Urothelium cell line (cell line): ENCODE measurements around the gene RMDN3.

Experiments used
- DNase-seq: peaks from one replicate; pipeline ENCODE4 v3.0.0; 2011; ENCODE audit warnings: low spot score, mixed read lengths
- FAIRE-seq: peaks from 2 replicates; lab custom pipeline; 2011; peaks lifted over from hg19 to GRCh38; lab: Jason Lieb, UNC

The RMDN3 gene

GRCh38 chr15:40773496-40773895 is 18.4 kb upstream of the RMDN3 start:
- no peak for DNase-seq
- no peak for FAIRE-seq

GRCh38 chr15:40772014-40772413 is 17.0 kb upstream of the RMDN3 start:
- FAIRE-seq, result no peak
- DNase-seq, result no peak

GRCh38 chr15:40771242-40771641 is 16.2 kb upstream of the RMDN3 start:
- FAIRE-seq, result no peak
- DNase-seq, result no peak

GRCh38 chr15:40770147-40770721 is 15.2 kb upstream of the RMDN3 start:
- no peak for FAIRE-seq
- no peak for DNase-seq

- DNase-seq, result peak; percentile 86
- peak; percentile 67 for FAIRE-seq
These were observed 14.5 kb upstream of the RMDN3 start, which contains the start of gene C15orf62 for GRCh38 chr15:40769274-40770146. TSS of gene C15orf62 (plus strand) at chr15:40769980. CDS start at chr15:40770496, 516 bp downstream.

GRCh38 chr15:40768521-40769273 is 13.6 kb upstream of the RMDN3 start:
- FAIRE-seq, result no peak
- no peak for DNase-seq

GRCh38 chr15:40767838-40768500 is 12.9 kb upstream of the RMDN3 start:
- no peak for DNase-seq
- no peak for FAIRE-seq

GRCh38 chr15:40766906-40767837 is 12.1 kb upstream of the RMDN3 start:
- FAIRE-seq (no peak), DNase-seq (peak; percentile 70)

- DNase-seq (no peak), FAIRE-seq (no peak)
These were observed 11.3 kb upstream of the RMDN3 start for GRCh38 chr15:40766194-40766815.

GRCh38 chr15:40764629-40765103 is 9.6 kb upstream of the RMDN3 start:
- FAIRE-seq (no peak), DNase-seq (no peak)

GRCh38 chr15:40763801-40764628 is 9.0 kb upstream of the RMDN3 start, which contains the start of gene GCHFR:
TSS of gene GCHFR (plus strand) at chr15:40764068. CDS start at chr15:40764181, 113 bp downstream.
- FAIRE-seq, result no peak
- DNase-seq, result no peak

- no peak for DNase-seq
- no peak for FAIRE-seq
These were observed 8.1 kb upstream of the RMDN3 start for GRCh38 chr15:40762919-40763800.

- DNase-seq (no peak), FAIRE-seq (no peak)
These were observed 4.9 kb upstream of the RMDN3 start for GRCh38 chr15:40759961-40760360.

- DNase-seq, result no peak
- FAIRE-seq, result no peak
These were observed 1.9 kb upstream of the RMDN3 start for GRCh38 chr15:40756938-40757337.

GRCh38 chr15:40755812-40756208 is 756 bp upstream of the RMDN3 start:
- DNase-seq, result no peak
- no peak for FAIRE-seq

- DNase-seq, result no peak
- no peak for FAIRE-seq
These were observed 526 bp downstream of the RMDN3 start for GRCh38 chr15:40754574-40754882.

- DNase-seq, result no peak
These were observed 3.3 kb downstream of the RMDN3 start for GRCh38 chr15:40751745-40752144.

GRCh38 chr15:40750885-40751284 is 4.2 kb downstream of the RMDN3 start:
- DNase-seq (no peak), FAIRE-seq (no peak)

More at GRCh38 chr15:40751745-40752144, 3.3 kb downstream of the RMDN3 start:
- FAIRE-seq, result no peak
